ENCODE measurements around the gene PPA2. TPM values are rescaled to one million over a fixed set of nuclear protein-coding genes. Genes with fewer than 3 reads are reported as not detected.

The PPA2 gene
- total RNA-seq, 4 donors from 2014 or later = 46.2 to 164 (median 84.6) TPM

- TF ChIP-seq POLR2A (IDR thresholded peaks at IDR 0.05) (no peak), CTCF (IDR thresholded peaks at IDR 0.05) (no peak), EP300 (IDR thresholded peaks at IDR 0.05; ENCODE audit: low read depth) (no peak), POLR2AphosphoS5 (IDR thresholded peaks at IDR 0.05) (no peak)
- no peak for DNase-seq
- H3K27me3 ChIP-seq = no peaks in the 10 kb centered on the region
- H3K36me3 ChIP-seq = no peaks in the 10 kb centered on the region
- H3K4me1 ChIP-seq = no peaks in the 10 kb centered on the region
- no peak overlapping the region for H3K27ac ChIP-seq
- no peaks in the 10 kb centered on the region for H3K9me3 ChIP-seq
- intact Hi-C loops (cut with DNase I; ENCODE audit: low total_unique reads) = no loop called here
- no peak overlapping the region for H3K4me3 ChIP-seq
- in situ Hi-C loops (cut with MboI; ENCODE audit: low pct_ligation_motif_present in 1 of 4, low pct_unique_long_range_greater_than_20kb in 1 of 4, low sequenced_read_pairs in 3 of 4) = no loop called here
These were observed 129.7 kb downstream of the PPA2 start for GRCh38 chr4:105344141-105344540.

GRCh38 chr4:105343146-105343931 is 130.5 kb downstream of the PPA2 start:
- no peak for DNase-seq
- H3K27me3 ChIP-seq = no peaks in the 10 kb centered on the region
- intact Hi-C loops (cut with DNase I; ENCODE audit: low total_unique reads) = no loop called here
- H3K36me3 ChIP-seq = no peaks in the 10 kb centered on the region
- H3K4me1 ChIP-seq = no peaks in the 10 kb centered on the region
- in situ Hi-C loops (cut with MboI; ENCODE audit: low pct_ligation_motif_present in 1 of 4, low pct_unique_long_range_greater_than_20kb in 1 of 4, low sequenced_read_pairs in 3 of 4) = no loop called here
- TF ChIP-seq EP300 (IDR thresholded peaks at IDR 0.05; ENCODE audit: low read depth) = no peak
- TF ChIP-seq POLR2AphosphoS5 (IDR thresholded peaks at IDR 0.05) = no peak
- TF ChIP-seq CTCF (IDR thresholded peaks at IDR 0.05) = no peak
- TF ChIP-seq POLR2A (IDR thresholded peaks at IDR 0.05) = no peak
- H3K4me3 ChIP-seq = no peak overlapping the region
- no peaks in the 10 kb centered on the region for H3K9me3 ChIP-seq
- WGBS, 2 donors (ENCODE audit: low coverage in 1 of 2) = 67 to 90% methylated on average over 4 to 8 of the region's 8 CpGs
- H3K27ac ChIP-seq = no peak overlapping the region

GRCh38 chr4:105329081-105329480 is 144.8 kb downstream of the PPA2 start:
- H3K27ac ChIP-seq = no peak overlapping the region
- WGBS, 2 donors (ENCODE audit: low coverage in 1 of 2) = 90% methylated on average over 1 of the region's 1 CpG; no CpG with 5 or more reads in 1 of the 2 donors
- H3K4me3 ChIP-seq = no peak overlapping the region
- H3K36me3 ChIP-seq = no peaks in the 10 kb centered on the region
- no peak for TF ChIP-seq POLR2AphosphoS5 (IDR thresholded peaks at IDR 0.05)
- no peak for TF ChIP-seq POLR2A (IDR thresholded peaks at IDR 0.05)
- no peak for TF ChIP-seq EP300 (IDR thresholded peaks at IDR 0.05; ENCODE audit: low read depth)
- TF ChIP-seq CTCF (IDR thresholded peaks at IDR 0.05) = no peak
- intact Hi-C loops (cut with DNase I; ENCODE audit: low total_unique reads) = no loop called here
- no peak for DNase-seq
- no peaks in the 10 kb centered on the region for H3K4me1 ChIP-seq
- H3K9me3 ChIP-seq = no peaks in the 10 kb centered on the region
- H3K27me3 ChIP-seq = no peaks in the 10 kb centered on the region
- in situ Hi-C loops (cut with MboI; ENCODE audit: low pct_ligation_motif_present in 1 of 4, low pct_unique_long_range_greater_than_20kb in 1 of 4, low sequenced_read_pairs in 3 of 4) = no loop called here

- in situ Hi-C loops (cut with MboI; ENCODE audit: low pct_ligation_motif_present in 1 of 4, low pct_unique_long_range_greater_than_20kb in 1 of 4, low sequenced_read_pairs in 3 of 4) (no loop called here), intact Hi-C loops (cut with DNase I; ENCODE audit: low total_unique reads) (no loop called here)
These were observed 145.9 kb downstream of the PPA2 start for GRCh38 chr4:105327956-105328355.

More at GRCh38 chr4:105327956-105328355, 145.9 kb downstream of the PPA2 start:
- no peak for DNase-seq
- Histone ChIP-seq H3K4me3 (no peak overlapping the region), H3K36me3 (no peaks in the 10 kb centered on the region), H3K27ac (no peak overlapping the region), H3K4me1 (no peaks in the 10 kb centered on the region), H3K27me3 (no peaks in the 10 kb centered on the region), H3K9me3 (no peaks in the 10 kb centered on the region)
- TF ChIP-seq POLR2A (IDR thresholded peaks at IDR 0.05) (no peak), POLR2AphosphoS5 (IDR thresholded peaks at IDR 0.05) (no peak), CTCF (IDR thresholded peaks at IDR 0.05) (no peak), EP300 (IDR thresholded peaks at IDR 0.05; ENCODE audit: low read depth) (no peak)

Measured in transverse colon (tissue), 4 donors.